H1 (cell line): Measurements from ENCODE around the gene RASSF10.

ENCODE experiments used
- CHD1 ChIP-seq: IDR thresholded peaks from 2 replicates; pipeline ENCODE4 v1.6.1; 2012; ENCODE audit warnings: low read depth, low read length, improper control_type of control experiment
- CHD2 ChIP-seq: IDR thresholded peaks from 2 replicates; pipeline ENCODE4 v1.6.1; 2012; ENCODE audit warnings: low read length, improper control_type of control experiment
- CREB1 ChIP-seq: IDR thresholded peaks from 2 replicates; pipeline ENCODE4 v1.6.1; 2012; ENCODE audit warnings: inconsistent platforms
- CTCF ChIP-seq, 3 experiments: IDR thresholded peaks; 1 replicate in 2 of 3; 2 replicates in 1 of 3; pipeline versions ENCODE4 v1.5.1 to v1.6.1; 2011; ENCODE audit warnings: low read length in 3 of 3, mild to moderate bottlenecking in 3 of 3, inconsistent platforms in 2 of 3, low read depth in 1 of 3, moderate library complexity in 1 of 3; ENCODE audit not compliant: insufficient read depth in 1 of 3; ENCODE audit errors: control extremely low read depth in 1 of 3
- EP300 ChIP-seq, 2 experiments: IDR thresholded peaks; 1 replicate in 1 of 2; 2 replicates in 1 of 2; pipeline ENCODE4 v1.6.1; 2011 to 2012; ENCODE audit warnings: low read depth in 2 of 2, low read length in 2 of 2, mild to moderate bottlenecking in 2 of 2, borderline replicate concordance in 1 of 2, inconsistent platforms in 1 of 2, moderate library complexity in 1 of 2

- no peak for TF ChIP-seq CTCF (IDR thresholded peaks at IDR 0.05; ENCODE audit: control extremely low read depth in 1 of 3, insufficient read depth in 1 of 3, low read depth in 1 of 3, low read length in 3 of 3)
- TF ChIP-seq EP300 (IDR thresholded peaks at IDR 0.05; ENCODE audit: borderline replicate concordance in 1 of 2, low read depth in 2 of 2, low read length in 2 of 2), result no peak
- TF ChIP-seq CHD2, result no peak
- no peak for TF ChIP-seq CHD1
- TF ChIP-seq CREB1, result no peak
Measured at GRCh38 chr11:13030857-13031256, 21.7 kb downstream of the RASSF10 start.
